ENCODE measurements around the gene SLIT3. TPM values are rescaled to one million over a fixed set of nuclear protein-coding genes. Genes with fewer than 3 reads are reported as not detected.

SLIT3 gene
- 0.02 and 1.0 TPM in 2 replicates for total RNA-seq
- polyA plus RNA-seq, result 0.90 and 1.5 TPM in 2 replicates
- 0.66 and 0.80 TPM in 2 replicates for polyA plus RNA-seq (2011; cell fraction: cytosol; rRNA removed)
- 0.62 and 0.67 TPM in 2 replicates for polyA plus RNA-seq (2011; cell fraction: nucleus; rRNA removed)
- 0.16 and 1.1 TPM in 2 replicates for polyA plus RNA-seq (2012)
- polyA minus RNA-seq, result 2.3 TPM in 2 replicates
- not detected for polyA minus RNA-seq (2011; cell fraction: cytosol; rRNA and poly(A)+ RNA removed)
- 0.91 and 0.96 TPM in 2 replicates for polyA minus RNA-seq (2011; cell fraction: nucleus; rRNA and poly(A)+ RNA removed)
- Bru-seq, nascent RNA, result percentile 22 among the genes with signal in this experiment
- BruChase-seq, experiment 1, labeled RNA remaining after a 6-hour chase, result percentile 7 among the genes with signal in this experiment
- percentile 10 among the genes with signal in this experiment for BruChase-seq, experiment 2, labeled RNA remaining after a 2-hour chase
- long read RNA-seq, result 0 reads

GRCh38 chr5:169300468-169301385 lies at the start of gene SLIT3:
SLIT3 (minus strand) TSS chr5:169301139; CDS start chr5:169300709, 430 bp downstream.
- peak within 1 kb of the TSS; percentile 66 for H2AFZ ChIP-seq (ENCODE audit: low read depth, low read length)
- no TSS peak for BruUV-seq (replicated peaks)
- H3K9me1 ChIP-seq (replicated peaks; ENCODE audit: control insufficient read depth, extremely low read depth, insufficient read depth, low read length), result no peaks in the 10 kb centered on the region
- peak; percentile 70 for FAIRE-seq
- no peaks in the 10 kb centered on the region for H4K20me1 ChIP-seq (replicated peaks; ENCODE audit: control insufficient read depth, extremely low read depth, insufficient read depth, low read length)
- no peaks in the 10 kb centered on the region for H3K9me3 ChIP-seq (replicated peaks; ENCODE audit: control insufficient read depth, insufficient read depth, low read length)
- H3K4me1 ChIP-seq (ENCODE audit: control insufficient read depth, extremely low read depth, insufficient read depth, low read length), result peaks cover 4% of the 10 kb centered on the region
- dilution Hi-C loops (cut with MboI; ENCODE audit: extremely low pct_ligation_motif_present, low sequenced_read_pairs) (no loop called here), intact Hi-C loops (cut with micrococcal nuclease) (loop anchor here (1.0 to 5.0 kb wide), 4 partner anchors 50 to 917 kb away; no protein-coding TSS in a partner anchor)
- H3K27me3 ChIP-seq (ENCODE audit: control insufficient read depth in 2 of 2, insufficient read depth in 2 of 2, low read length in 2 of 2), result peaks cover 21 to 36% of the 10 kb centered on the region in 2 experiments
- H3K27ac ChIP-seq (ENCODE audit: insufficient read depth, low read depth, low read length), result no peak within 1 kb of the TSS
- peak within 1 kb of the TSS; percentile 45 for H3K4me2 ChIP-seq (ENCODE audit: insufficient read depth, low read length)
- no peaks in the 10 kb centered on the region for H3K79me2 ChIP-seq (ENCODE audit: control insufficient read depth, insufficient read depth, low read length)
- DNase-seq (ENCODE audit: low read depth, low spot score), result peak; percentile 72
- CTCF ChIA-PET, result interaction anchor here (0.9 to 1.0 kb wide), 2 partner anchors 66 to 313 kb away, joined by 3 to 5 read pairs; no protein-coding TSS in a partner anchor
- no peak within 1 kb of the TSS for H3K9ac ChIP-seq (replicated peaks; ENCODE audit: extremely low read depth, insufficient read depth, low read length)
- TF ChIP-seq EZH2 (IDR thresholded peaks at IDR 0.05; ENCODE audit: borderline replicate concordance, low read depth, low read length, severe bottlenecking) (no peak), MYC (IDR thresholded peaks at IDR 0.05; ENCODE audit: low read depth, low read length) (no peak), POLR2A (IDR thresholded peaks at IDR 0.05; ENCODE audit: low read depth, low read length) (no peak), GATA2 (IDR thresholded peaks at IDR 0.05; ENCODE audit: insufficient read depth, insufficient read length, low read depth, low read length) (no peak), FOS (IDR thresholded peaks at IDR 0.05; ENCODE audit: borderline replicate concordance, insufficient read depth, low read length) (no peak), POLR2AphosphoS5 (IDR thresholded peaks at IDR 0.05; ENCODE audit: insufficient read depth, low read depth, low read length) (no peak), JUN (IDR thresholded peaks at IDR 0.05; ENCODE audit: borderline replicate concordance, insufficient read depth, insufficient read length, low read depth) (no peak), MAX (IDR thresholded peaks at IDR 0.05; ENCODE audit: insufficient read depth, insufficient read length) (no peak), CTCF (IDR thresholded peaks at IDR 0.05; ENCODE audit: extremely low read depth in 1 of 2, insufficient read depth in 1 of 2, low read depth in 1 of 2, low read length in 2 of 2) (no peak)
- POLR2A ChIA-PET, result no interaction called here
- no peaks in the 10 kb centered on the region for H3K36me3 ChIP-seq (ENCODE audit: control insufficient read depth in 2 of 2, extremely low read depth in 1 of 2, insufficient read depth in 2 of 2, low read length in 2 of 2)
- H3K4me3 ChIP-seq (replicated peaks in 1 of 3; ENCODE audit: insufficient read depth in 1 of 3, low read depth in 1 of 3, low read length in 3 of 3), result peak within 1 kb of the TSS in 2 of 3 experiments; percentile 3 to 18
